ENCODE results near the gene PTGDR. TPM values are rescaled to one million over a fixed set of nuclear protein-coding genes. Genes with fewer than 3 reads are reported as not detected.

The PTGDR gene
- total RNA-seq, 2 donors from 2014 or later = not detected

DNA sequence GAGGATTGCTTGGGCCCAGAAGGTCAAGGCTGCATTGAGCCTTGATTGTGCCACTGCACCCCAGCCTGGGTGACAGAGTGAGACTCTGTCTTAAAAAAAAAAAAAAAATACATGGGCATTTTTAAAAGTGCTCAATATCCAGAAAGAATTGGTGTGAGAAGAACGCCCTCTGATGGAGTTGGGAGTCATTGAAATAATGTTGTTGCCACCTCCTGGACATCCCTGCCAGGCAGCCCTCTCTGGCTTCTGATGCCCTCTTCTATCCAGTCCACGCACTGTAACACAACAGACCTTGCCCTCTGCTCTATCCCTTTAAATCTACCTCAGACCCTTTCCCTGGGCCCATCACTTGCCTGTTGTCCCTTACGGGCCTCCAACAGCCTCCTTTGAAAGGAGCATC lies 4.9 kb downstream of the PTGDR start:
- H3K4me3 Mint-ChIP-seq = no peak overlapping the region
- no peaks in the 10 kb centered on the region for H3K9me3 Mint-ChIP-seq
- H3K27me3 Mint-ChIP-seq = peaks cover 8% of the 10 kb centered on the region
- no peak overlapping the region for H3K27ac Mint-ChIP-seq
- H3K36me3 Mint-ChIP-seq (ENCODE audit: low read depth) = no peaks in the 10 kb centered on the region
- ATAC-seq (replicated peaks) = peak; percentile 49
- peaks cover 20% of the 10 kb centered on the region for H3K4me1 Mint-ChIP-seq

DNA sequence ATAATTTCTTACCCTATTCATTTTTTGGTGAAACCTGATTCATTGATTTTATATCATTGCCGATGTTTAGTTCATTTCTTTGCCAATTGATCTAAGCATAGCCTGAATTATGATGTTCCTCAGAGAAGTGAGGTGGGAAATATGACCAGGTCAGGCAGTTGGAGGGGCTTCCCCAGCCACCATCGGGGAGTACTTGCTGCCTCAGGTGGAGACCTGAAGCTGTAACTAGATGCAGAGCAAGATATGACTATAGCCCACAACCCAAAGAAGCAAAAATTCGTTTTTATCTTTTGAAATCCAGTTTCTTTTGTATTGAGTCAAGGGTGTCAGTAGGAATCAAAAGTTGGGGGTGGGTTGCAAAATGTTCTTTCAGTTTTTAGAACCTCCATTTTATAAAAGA lies 7.9 kb downstream of the PTGDR start:
- peaks cover 13% of the 10 kb centered on the region for H3K4me1 Mint-ChIP-seq
- no peak overlapping the region for H3K4me3 Mint-ChIP-seq
- H3K27me3 Mint-ChIP-seq = no peaks in the 10 kb centered on the region
- no peaks in the 10 kb centered on the region for H3K9me3 Mint-ChIP-seq
- H3K36me3 Mint-ChIP-seq (ENCODE audit: low read depth) = no peaks in the 10 kb centered on the region
- peak; percentile 44 for ATAC-seq (replicated peaks)
- H3K27ac Mint-ChIP-seq = no peak overlapping the region

DNA sequence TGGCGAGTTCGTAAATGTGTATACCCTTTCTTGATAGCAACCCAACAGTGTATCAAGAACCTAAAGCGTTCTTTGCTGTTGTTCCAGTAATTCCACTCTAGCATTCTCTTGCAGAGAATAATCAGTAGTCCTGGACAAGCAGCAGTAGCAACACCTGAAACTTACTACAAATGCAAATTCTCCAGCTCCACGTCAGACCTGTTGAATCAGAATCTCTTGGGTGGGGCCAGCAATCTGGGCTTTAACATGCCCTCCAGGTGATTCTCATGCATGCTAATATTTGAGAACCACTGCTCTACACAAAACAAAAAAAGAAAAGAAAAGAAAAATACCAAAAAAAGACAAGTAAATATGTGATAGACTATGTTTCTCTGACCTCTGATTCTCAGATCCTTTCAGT lies 10.1 kb downstream of the PTGDR start:
- Mint-ChIP-seq H3K27ac (no peak overlapping the region), H3K27me3 (no peaks in the 10 kb centered on the region)
- ATAC-seq (replicated peaks) = no peak

DNA sequence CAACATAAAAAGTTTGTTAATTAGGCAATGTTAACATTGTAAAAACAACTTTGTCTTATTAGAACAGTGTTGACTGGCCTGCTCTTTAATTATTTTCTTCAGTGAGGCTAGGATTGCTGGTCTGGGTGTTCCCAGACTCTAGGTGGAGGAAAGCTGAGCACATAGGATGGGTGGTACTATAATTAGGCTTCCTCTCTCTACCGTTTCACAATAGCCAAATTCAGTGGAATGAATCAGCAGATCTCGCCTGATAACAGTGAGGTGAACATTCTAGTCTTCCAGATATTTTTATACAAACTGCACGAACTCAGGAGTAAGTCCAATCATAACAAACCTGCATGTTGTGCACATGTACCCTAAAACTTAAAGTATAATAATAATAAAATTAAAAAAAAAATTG lies 11.9 kb downstream of the PTGDR start:
- Mint-ChIP-seq H3K9me3 (peaks cover 3% of the 10 kb centered on the region), H3K27ac (no peak overlapping the region)

More for the DNA sequence above, 10.1 kb downstream of the PTGDR start:
- Mint-ChIP-seq H3K4me1 (peaks cover 14% of the 10 kb centered on the region), H3K9me3 (no peaks in the 10 kb centered on the region), H3K4me3 (no peak overlapping the region), H3K36me3 (ENCODE audit: low read depth) (no peaks in the 10 kb centered on the region)

GRCh38 chr14:52283099-52283498 lies 15.6 kb downstream of the PTGDR start:
- Mint-ChIP-seq H3K4me1 (peaks cover 31% of the 10 kb centered on the region), H3K27me3 (no peaks in the 10 kb centered on the region), H3K36me3 (ENCODE audit: low read depth) (no peaks in the 10 kb centered on the region), H3K9me3 (peaks cover 3% of the 10 kb centered on the region), H3K4me3 (no peak overlapping the region), H3K27ac (no peak overlapping the region)
- no peak for ATAC-seq (replicated peaks)

More for the DNA sequence above, 11.9 kb downstream of the PTGDR start:
- Mint-ChIP-seq H3K36me3 (ENCODE audit: low read depth) (no peaks in the 10 kb centered on the region), H3K27me3 (no peaks in the 10 kb centered on the region), H3K4me3 (no peak overlapping the region), H3K4me1 (peaks cover 14% of the 10 kb centered on the region)
- ATAC-seq (replicated peaks) = no peak

DNA sequence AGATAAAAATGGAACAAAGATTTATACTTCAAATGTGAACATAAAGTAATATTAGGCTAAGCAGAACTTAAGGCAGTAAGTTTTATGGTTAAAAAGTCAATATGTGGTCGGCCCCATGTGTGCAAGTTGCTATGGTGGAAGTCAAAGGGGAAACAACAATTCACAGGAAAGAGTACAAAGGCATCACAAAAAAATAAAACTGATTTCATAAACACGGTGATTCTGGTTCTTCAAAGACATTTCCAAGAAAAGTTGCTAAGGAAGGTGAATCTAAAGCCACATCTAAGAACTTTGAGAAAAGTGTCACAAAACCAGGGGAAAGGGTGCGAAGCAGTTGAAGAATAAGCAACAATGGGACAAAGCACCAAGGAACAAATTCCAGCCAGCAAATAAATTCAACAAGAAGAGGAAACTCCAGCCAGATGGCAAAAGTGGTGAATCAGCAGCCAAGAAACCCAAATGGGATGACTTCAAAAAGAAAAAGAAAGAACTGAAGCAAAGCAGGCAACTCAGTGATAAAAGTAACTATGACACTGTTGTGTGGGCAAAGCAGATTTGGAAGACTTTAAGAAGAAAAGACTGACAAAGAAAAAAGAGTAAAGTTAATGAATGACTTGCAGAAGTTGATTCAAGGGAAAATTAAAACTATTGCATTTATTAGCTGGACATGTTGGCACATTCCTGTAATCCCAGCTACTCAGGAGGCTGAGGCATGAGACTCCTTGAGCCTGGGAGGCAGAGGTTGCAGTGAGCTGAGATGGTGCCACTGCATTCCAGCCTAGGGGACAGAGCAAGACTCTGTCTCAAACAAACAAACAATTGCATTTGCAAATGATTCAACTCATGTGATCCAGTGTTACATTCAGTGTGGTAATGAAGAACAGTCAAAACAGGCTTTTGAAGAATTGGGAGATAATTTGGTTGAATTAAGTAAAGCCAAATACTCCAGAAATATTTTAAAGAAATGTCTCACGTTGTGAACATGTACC lies 19.5 kb downstream of the PTGDR start:
- Mint-ChIP-seq H3K36me3 (ENCODE audit: low read depth) (no peaks in the 10 kb centered on the region), H3K27ac (peak overlapping the region; percentile 9), H3K27me3 (no peaks in the 10 kb centered on the region), H3K4me3 (peak overlapping the region; percentile 58), H3K9me3 (peaks cover 7% of the 10 kb centered on the region), H3K4me1 (peaks cover 25% of the 10 kb centered on the region)
- ATAC-seq (replicated peaks) = peak; percentile 49

DNA sequence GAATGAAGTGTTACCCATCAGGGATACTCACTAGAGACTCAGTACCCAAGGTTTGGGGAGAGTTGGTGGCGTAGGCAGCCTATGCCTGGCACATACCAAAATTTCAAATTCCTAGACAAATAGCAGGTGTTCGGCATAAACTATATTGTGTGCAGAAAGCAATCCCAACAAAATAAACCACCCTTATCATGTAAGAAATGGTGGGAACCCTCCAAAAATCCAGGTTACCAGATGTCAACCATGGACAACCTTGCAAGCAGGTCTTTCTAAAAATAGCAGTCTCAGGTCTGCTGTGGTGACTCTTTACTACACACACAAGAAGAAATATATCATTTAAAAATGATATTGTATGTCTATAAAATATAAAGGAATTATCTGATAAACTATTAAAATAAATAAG lies 28.9 kb downstream of the PTGDR start:
- no peak overlapping the region for H3K4me3 Mint-ChIP-seq
- no peak overlapping the region for H3K27ac Mint-ChIP-seq
- no peaks in the 10 kb centered on the region for H3K27me3 Mint-ChIP-seq
- H3K9me3 Mint-ChIP-seq = no peaks in the 10 kb centered on the region
- H3K36me3 Mint-ChIP-seq (ENCODE audit: low read depth) = no peaks in the 10 kb centered on the region
- no peak for ATAC-seq (replicated peaks)
- H3K4me1 Mint-ChIP-seq = peaks cover 7% of the 10 kb centered on the region

- H3K27me3 Mint-ChIP-seq = no peaks in the 10 kb centered on the region
- ATAC-seq (replicated peaks) = no peak
- no peak overlapping the region for H3K27ac Mint-ChIP-seq
- H3K36me3 Mint-ChIP-seq (ENCODE audit: low read depth) = no peaks in the 10 kb centered on the region
- no peaks in the 10 kb centered on the region for H3K9me3 Mint-ChIP-seq
- H3K4me3 Mint-ChIP-seq = no peak overlapping the region
- peaks cover 20% of the 10 kb centered on the region for H3K4me1 Mint-ChIP-seq
Measured at GRCh38 chr14:52298795-52299194, 31.3 kb downstream of the PTGDR start.

DNA sequence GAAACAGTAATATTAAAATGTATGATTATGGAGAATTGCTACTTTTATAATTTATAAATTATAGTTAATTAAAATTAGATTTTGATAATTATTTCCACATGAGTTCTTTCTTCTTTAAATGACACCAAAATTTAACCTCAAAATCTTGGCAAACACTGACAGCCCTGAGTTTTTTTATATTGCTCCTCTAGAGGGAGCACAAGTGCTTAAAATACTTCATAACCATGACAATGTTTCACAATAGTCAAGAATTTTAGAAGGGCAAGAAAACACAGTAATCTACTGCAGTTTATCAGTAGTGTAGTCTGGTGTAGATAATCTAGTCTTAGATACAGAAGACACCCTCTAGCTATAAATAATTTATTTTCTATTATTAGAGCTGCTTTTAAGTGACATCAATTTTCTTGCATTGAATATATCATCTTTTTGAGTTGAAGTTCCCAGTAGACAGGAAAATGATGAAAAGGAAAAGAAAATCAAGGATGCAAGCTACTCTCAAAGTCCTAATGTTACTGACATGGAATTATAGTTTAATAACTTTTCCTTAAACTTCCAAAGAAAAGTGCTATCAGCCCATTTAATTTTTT lies 32.3 kb downstream of the PTGDR start:
- no peaks in the 10 kb centered on the region for H3K9me3 Mint-ChIP-seq
- peaks cover 29% of the 10 kb centered on the region for H3K4me1 Mint-ChIP-seq
- H3K36me3 Mint-ChIP-seq (ENCODE audit: low read depth) = no peaks in the 10 kb centered on the region
- H3K27ac Mint-ChIP-seq = no peak overlapping the region
- no peak overlapping the region for H3K4me3 Mint-ChIP-seq
- ATAC-seq (replicated peaks) = peak; percentile 59
- no peaks in the 10 kb centered on the region for H3K27me3 Mint-ChIP-seq

- Mint-ChIP-seq H3K27ac (no peak overlapping the region), H3K4me3 (no peak overlapping the region), H3K36me3 (ENCODE audit: low read depth) (no peaks in the 10 kb centered on the region), H3K9me3 (no peaks in the 10 kb centered on the region), H3K4me1 (peaks cover 43% of the 10 kb centered on the region), H3K27me3 (no peaks in the 10 kb centered on the region)
- no peak for ATAC-seq (replicated peaks)
Measured at GRCh38 chr14:52303236-52303635, 35.7 kb downstream of the PTGDR start.

GRCh38 chr14:52304248-52304904 lies 36.9 kb downstream of the PTGDR start:
- Mint-ChIP-seq H3K27me3 (no peaks in the 10 kb centered on the region), H3K27ac (no peak overlapping the region), H3K9me3 (no peaks in the 10 kb centered on the region), H3K4me3 (no peak overlapping the region), H3K36me3 (ENCODE audit: low read depth) (no peaks in the 10 kb centered on the region), H3K4me1 (peaks cover 48% of the 10 kb centered on the region)
- peak; percentile 33 for ATAC-seq (replicated peaks)

DNA sequence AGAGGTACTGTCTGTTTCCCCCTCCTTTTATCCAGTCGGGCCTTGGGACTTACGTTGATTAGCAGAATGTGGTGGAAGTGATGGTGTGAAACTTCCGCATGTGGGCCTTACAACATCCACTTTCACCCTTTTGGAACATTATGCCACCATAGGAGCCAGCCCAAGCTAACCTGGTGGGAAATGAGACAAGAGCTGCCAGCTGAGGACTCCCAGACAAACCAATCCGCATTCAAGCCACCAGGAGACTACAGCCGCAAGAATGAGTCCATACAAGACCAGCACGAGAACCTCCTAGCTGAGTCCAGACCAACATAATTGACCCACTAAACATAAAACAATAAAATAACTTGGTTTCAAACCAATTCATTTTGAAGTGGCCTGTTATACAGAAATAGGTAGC lies 37.5 kb downstream of the PTGDR start:
- H3K9me3 Mint-ChIP-seq = no peaks in the 10 kb centered on the region
- no peak overlapping the region for H3K4me3 Mint-ChIP-seq
- H3K27me3 Mint-ChIP-seq = no peaks in the 10 kb centered on the region
- peaks cover 52% of the 10 kb centered on the region for H3K4me1 Mint-ChIP-seq
- H3K27ac Mint-ChIP-seq = no peak overlapping the region
- no peak for ATAC-seq (replicated peaks)
- H3K36me3 Mint-ChIP-seq (ENCODE audit: low read depth) = no peaks in the 10 kb centered on the region

GRCh38 chr14:52307376-52307775 lies 39.9 kb downstream of the PTGDR start:
- no peaks in the 10 kb centered on the region for H3K9me3 Mint-ChIP-seq
- H3K27ac Mint-ChIP-seq = peak overlapping the region; percentile 80
- no peaks in the 10 kb centered on the region for H3K27me3 Mint-ChIP-seq
- ATAC-seq (replicated peaks) = no peak
- peaks cover 59% of the 10 kb centered on the region for H3K4me1 Mint-ChIP-seq
- peak overlapping the region; percentile 61 for H3K4me3 Mint-ChIP-seq
- no peaks in the 10 kb centered on the region for H3K36me3 Mint-ChIP-seq (ENCODE audit: low read depth)

- Mint-ChIP-seq H3K36me3 (ENCODE audit: low read depth) (no peaks in the 10 kb centered on the region), H3K27ac (peak overlapping the region; percentile 80), H3K27me3 (no peaks in the 10 kb centered on the region), H3K9me3 (no peaks in the 10 kb centered on the region), H3K4me3 (peak overlapping the region; percentile 61), H3K4me1 (peaks cover 59% of the 10 kb centered on the region)
- ATAC-seq (replicated peaks) = peak; percentile 69
Measured at GRCh38 chr14:52307905-52308304, 40.4 kb downstream of the PTGDR start.

All from activated T-helper 17 cell treated with anti-CD3 and anti-CD28 coated beads, Interleukin-2, amount 50 U/mL, for 72 hours (primary cell).